ENCODE data around the gene AP3B1. TPM values are rescaled to one million over a fixed set of nuclear protein-coding genes. Genes with fewer than 3 reads are reported as not detected.

AP3B1 gene
- total RNA-seq, 1 donor from 2014 or later = 40.9 TPM

- H3K27me3 Mint-ChIP-seq (ENCODE audit: insufficient read depth) = no peaks in the 10 kb centered on the region
- H3K9me3 Mint-ChIP-seq = no peaks in the 10 kb centered on the region
- no peak overlapping the region for H3K27ac Mint-ChIP-seq
- peaks cover 13% of the 10 kb centered on the region for H3K36me3 Mint-ChIP-seq (ENCODE audit: low read depth)
- no peak overlapping the region for H3K4me3 Mint-ChIP-seq
- DNase-seq (ENCODE audit: low spot score) = no peak
- intact Hi-C loops (cut with micrococcal nuclease) = loop anchor here (2.0 kb wide), 1 partner anchor 518 kb away; no protein-coding TSS in a partner anchor
- H3K4me1 Mint-ChIP-seq (ENCODE audit: low read depth) = no peaks in the 10 kb centered on the region
Measured at GRCh38 chr5:78162253-78162862, 132.1 kb downstream of the AP3B1 start.

GRCh38 chr5:78157001-78157400 lies 137.5 kb downstream of the AP3B1 start:
- peaks cover 4% of the 10 kb centered on the region for H3K9me3 Mint-ChIP-seq
- DNase-seq (ENCODE audit: low spot score) = no peak
- no peak overlapping the region for H3K4me3 Mint-ChIP-seq
- no peaks in the 10 kb centered on the region for H3K4me1 Mint-ChIP-seq (ENCODE audit: low read depth)
- no peak overlapping the region for H3K27ac Mint-ChIP-seq
- H3K27me3 Mint-ChIP-seq (ENCODE audit: insufficient read depth) = no peaks in the 10 kb centered on the region
- intact Hi-C loops (cut with micrococcal nuclease) = no loop called here
- H3K36me3 Mint-ChIP-seq (ENCODE audit: low read depth) = peaks cover 46% of the 10 kb centered on the region

- H3K27ac Mint-ChIP-seq = no peak overlapping the region
- no peaks in the 10 kb centered on the region for H3K27me3 Mint-ChIP-seq (ENCODE audit: insufficient read depth)
- no peaks in the 10 kb centered on the region for H3K4me1 Mint-ChIP-seq (ENCODE audit: low read depth)
- peaks cover 4% of the 10 kb centered on the region for H3K9me3 Mint-ChIP-seq
- no peak for DNase-seq (ENCODE audit: low spot score)
- no peak overlapping the region for H3K4me3 Mint-ChIP-seq
- peaks cover 41% of the 10 kb centered on the region for H3K36me3 Mint-ChIP-seq (ENCODE audit: low read depth)
- intact Hi-C loops (cut with micrococcal nuclease) = no loop called here
Measured at GRCh38 chr5:78151594-78152271, 142.8 kb downstream of the AP3B1 start.

DNA sequence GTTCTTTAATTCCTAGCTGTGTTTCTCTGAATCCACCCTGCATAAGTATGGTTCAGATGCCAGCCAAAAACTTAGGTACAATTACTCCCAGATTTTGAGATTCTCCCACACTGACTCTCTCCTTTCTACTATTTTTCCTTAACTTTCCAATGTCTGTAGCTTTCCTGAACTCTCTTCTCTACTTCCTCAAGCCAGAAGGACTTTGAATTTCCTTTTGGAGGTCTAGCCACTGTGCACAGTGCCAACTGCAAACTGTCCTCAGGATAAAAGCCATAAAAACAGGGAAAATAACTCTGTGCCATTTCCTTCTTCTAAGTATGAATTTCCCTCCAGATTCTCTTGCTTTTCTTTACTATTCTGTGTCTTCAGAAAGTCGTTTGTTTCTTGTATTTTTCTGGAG lies 157.2 kb downstream of the AP3B1 start:
- Mint-ChIP-seq H3K4me3 (no peak overlapping the region), H3K27me3 (ENCODE audit: insufficient read depth) (no peaks in the 10 kb centered on the region), H3K9me3 (no peaks in the 10 kb centered on the region), H3K4me1 (ENCODE audit: low read depth) (peaks cover 4% of the 10 kb centered on the region), H3K27ac (no peak overlapping the region), H3K36me3 (ENCODE audit: low read depth) (peaks cover 15% of the 10 kb centered on the region)
- intact Hi-C loops (cut with micrococcal nuclease) = no loop called here
- DNase-seq (ENCODE audit: low spot score) = no peak

DNA sequence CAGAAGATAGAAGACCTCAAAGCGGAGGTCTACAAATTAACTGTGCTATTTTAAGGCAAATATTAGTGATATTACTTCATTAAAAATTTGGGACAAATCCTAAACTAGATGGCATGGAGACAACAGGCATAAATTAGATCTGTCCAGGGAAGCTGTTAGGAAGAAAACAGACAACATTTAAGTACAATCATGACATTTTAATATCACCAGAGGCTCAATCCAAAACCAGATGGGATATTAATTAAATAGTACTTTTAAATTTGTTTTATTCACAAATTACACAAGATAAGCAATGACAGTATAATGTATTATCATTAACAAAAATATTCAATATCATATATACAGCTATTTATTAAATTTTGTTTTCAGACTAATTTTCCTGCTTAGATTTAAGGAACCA lies 161.1 kb downstream of the AP3B1 start:
- Mint-ChIP-seq H3K9me3 (no peaks in the 10 kb centered on the region), H3K36me3 (ENCODE audit: low read depth) (peaks cover 5% of the 10 kb centered on the region), H3K27me3 (ENCODE audit: insufficient read depth) (no peaks in the 10 kb centered on the region), H3K27ac (no peak overlapping the region), H3K4me1 (ENCODE audit: low read depth) (peaks cover 4% of the 10 kb centered on the region), H3K4me3 (no peak overlapping the region)
- DNase-seq (ENCODE audit: low spot score) = no peak
- intact Hi-C loops (cut with micrococcal nuclease) = no loop called here

GRCh38 chr5:78132507-78132906 lies 162.0 kb downstream of the AP3B1 start:
- no peaks in the 10 kb centered on the region for H3K27me3 Mint-ChIP-seq (ENCODE audit: insufficient read depth)
- H3K36me3 Mint-ChIP-seq (ENCODE audit: low read depth) = peaks cover 5% of the 10 kb centered on the region
- intact Hi-C loops (cut with micrococcal nuclease) = no loop called here
- H3K4me3 Mint-ChIP-seq = no peak overlapping the region
- no peak overlapping the region for H3K27ac Mint-ChIP-seq
- H3K4me1 Mint-ChIP-seq (ENCODE audit: low read depth) = peaks cover 4% of the 10 kb centered on the region
- H3K9me3 Mint-ChIP-seq = no peaks in the 10 kb centered on the region
- no peak for DNase-seq (ENCODE audit: low spot score)

- H3K9me3 Mint-ChIP-seq = no peaks in the 10 kb centered on the region
- intact Hi-C loops (cut with micrococcal nuclease) = no loop called here
- H3K4me1 Mint-ChIP-seq (ENCODE audit: low read depth) = no peaks in the 10 kb centered on the region
- H3K4me3 Mint-ChIP-seq = no peak overlapping the region
- H3K36me3 Mint-ChIP-seq (ENCODE audit: low read depth) = peaks cover 11% of the 10 kb centered on the region
- no peak for DNase-seq (ENCODE audit: low spot score)
- H3K27ac Mint-ChIP-seq = no peak overlapping the region
- no peaks in the 10 kb centered on the region for H3K27me3 Mint-ChIP-seq (ENCODE audit: insufficient read depth)
Measured at GRCh38 chr5:78129597-78129996, 164.9 kb downstream of the AP3B1 start.

DNA sequence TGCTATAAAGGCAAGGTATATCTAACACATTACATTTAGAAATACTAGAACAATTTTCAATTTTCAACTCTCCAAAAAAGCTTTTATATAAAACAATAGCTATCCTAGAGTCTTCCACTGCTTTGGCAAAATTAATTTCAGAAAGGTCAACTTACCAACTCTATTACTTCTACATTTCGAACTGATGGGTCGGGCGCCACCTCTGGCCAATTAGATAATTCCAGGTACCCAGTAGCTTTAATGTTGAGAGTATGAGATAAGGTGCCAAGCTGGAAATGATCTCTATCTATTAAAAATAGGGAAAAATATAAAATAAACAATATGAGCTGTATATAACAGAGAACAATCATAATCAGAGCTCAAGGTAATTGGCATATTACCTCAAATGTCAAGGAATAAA lies 166.6 kb downstream of the AP3B1 start:
- H3K4me3 Mint-ChIP-seq = no peak overlapping the region
- intact Hi-C loops (cut with micrococcal nuclease) = no loop called here
- no peaks in the 10 kb centered on the region for H3K27me3 Mint-ChIP-seq (ENCODE audit: insufficient read depth)
- no peaks in the 10 kb centered on the region for H3K4me1 Mint-ChIP-seq (ENCODE audit: low read depth)
- no peak overlapping the region for H3K27ac Mint-ChIP-seq
- no peak for DNase-seq (ENCODE audit: low spot score)
- H3K36me3 Mint-ChIP-seq (ENCODE audit: low read depth) = peaks cover 9% of the 10 kb centered on the region
- H3K9me3 Mint-ChIP-seq = no peaks in the 10 kb centered on the region

DNA sequence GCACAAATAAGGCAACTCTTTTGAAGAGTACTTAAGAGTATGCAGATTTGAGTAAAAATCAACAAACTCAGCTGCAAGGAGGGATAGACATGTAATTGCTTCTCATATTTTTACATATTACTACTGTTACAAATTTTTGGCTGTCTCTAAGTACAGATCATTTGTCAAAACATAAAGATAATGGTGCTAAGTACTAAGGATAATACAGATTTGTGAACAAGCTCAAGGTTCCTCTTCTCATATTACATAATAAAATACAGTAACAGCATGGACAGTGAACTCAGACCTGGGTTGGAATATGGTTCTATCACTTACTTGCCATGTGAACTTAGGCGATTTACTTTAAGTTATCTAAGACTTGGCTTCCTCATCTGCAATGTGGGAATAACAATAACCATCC lies 168.0 kb downstream of the AP3B1 start:
- H3K4me3 Mint-ChIP-seq = no peak overlapping the region
- DNase-seq (ENCODE audit: low spot score) = no peak
- H3K36me3 Mint-ChIP-seq (ENCODE audit: low read depth) = peaks cover 12% of the 10 kb centered on the region
- no peaks in the 10 kb centered on the region for H3K27me3 Mint-ChIP-seq (ENCODE audit: insufficient read depth)
- H3K9me3 Mint-ChIP-seq = no peaks in the 10 kb centered on the region
- intact Hi-C loops (cut with micrococcal nuclease) = no loop called here
- no peaks in the 10 kb centered on the region for H3K4me1 Mint-ChIP-seq (ENCODE audit: low read depth)
- H3K27ac Mint-ChIP-seq = no peak overlapping the region

DNA sequence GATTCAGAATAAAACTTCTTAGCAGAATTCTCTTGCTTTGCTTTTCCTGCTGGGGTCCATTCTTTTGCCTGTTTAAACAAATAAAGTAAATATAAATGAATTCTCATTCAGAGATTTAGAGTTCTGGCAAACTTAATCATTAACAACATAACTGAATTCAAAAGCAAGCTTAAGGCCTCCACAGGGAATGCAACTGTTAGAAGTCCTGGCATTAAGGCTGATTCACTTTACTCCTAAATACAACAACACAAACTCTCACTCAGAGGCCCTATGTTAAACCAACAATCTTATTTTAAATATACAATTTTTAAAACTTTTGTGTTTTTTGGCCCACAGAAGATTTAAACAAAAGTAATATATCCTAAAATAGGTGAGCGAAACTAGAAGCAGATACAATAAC lies 178.3 kb downstream of the AP3B1 start:
- Mint-ChIP-seq H3K27ac (no peak overlapping the region), H3K9me3 (no peaks in the 10 kb centered on the region), H3K4me1 (ENCODE audit: low read depth) (no peaks in the 10 kb centered on the region), H3K36me3 (ENCODE audit: low read depth) (peaks cover 22% of the 10 kb centered on the region), H3K4me3 (no peak overlapping the region), H3K27me3 (ENCODE audit: insufficient read depth) (no peaks in the 10 kb centered on the region)
- intact Hi-C loops (cut with micrococcal nuclease) = no loop called here
- no peak for DNase-seq (ENCODE audit: low spot score)

GRCh38 chr5:78113689-78114264 lies 180.7 kb downstream of the AP3B1 start:
- Mint-ChIP-seq H3K9me3 (no peaks in the 10 kb centered on the region), H3K4me3 (no peak overlapping the region), H3K36me3 (ENCODE audit: low read depth) (peaks cover 17% of the 10 kb centered on the region), H3K4me1 (ENCODE audit: low read depth) (no peaks in the 10 kb centered on the region), H3K27ac (no peak overlapping the region), H3K27me3 (ENCODE audit: insufficient read depth) (no peaks in the 10 kb centered on the region)
- DNase-seq (ENCODE audit: low spot score) = no peak
- intact Hi-C loops (cut with micrococcal nuclease) = no loop called here

DNA sequence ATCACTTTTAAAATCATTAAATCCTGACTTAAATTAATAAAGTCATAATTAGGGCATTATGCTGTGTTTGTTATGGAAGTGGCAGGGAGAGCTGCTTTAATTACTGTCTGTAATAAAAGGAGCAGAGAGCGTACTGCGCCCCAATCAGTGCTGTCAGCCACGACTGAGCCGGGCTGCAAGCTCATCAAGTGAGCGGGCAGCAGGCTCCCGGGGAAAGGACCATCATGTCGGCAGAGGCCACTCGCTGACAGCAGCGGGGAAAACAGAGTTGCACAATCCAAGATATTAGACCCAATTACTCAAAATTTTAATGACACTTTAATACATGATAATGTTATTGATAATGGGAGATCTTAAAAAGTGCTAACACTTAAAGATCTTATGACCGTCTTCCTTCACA lies 181.6 kb downstream of the AP3B1 start:
- intact Hi-C loops (cut with micrococcal nuclease) = no loop called here
- H3K4me3 Mint-ChIP-seq = no peak overlapping the region
- no peak for DNase-seq (ENCODE audit: low spot score)
- no peaks in the 10 kb centered on the region for H3K27me3 Mint-ChIP-seq (ENCODE audit: insufficient read depth)
- peak overlapping the region; percentile 23 for H3K27ac Mint-ChIP-seq
- H3K9me3 Mint-ChIP-seq = no peaks in the 10 kb centered on the region
- H3K4me1 Mint-ChIP-seq (ENCODE audit: low read depth) = no peaks in the 10 kb centered on the region
- H3K36me3 Mint-ChIP-seq (ENCODE audit: low read depth) = peaks cover 17% of the 10 kb centered on the region

DNA sequence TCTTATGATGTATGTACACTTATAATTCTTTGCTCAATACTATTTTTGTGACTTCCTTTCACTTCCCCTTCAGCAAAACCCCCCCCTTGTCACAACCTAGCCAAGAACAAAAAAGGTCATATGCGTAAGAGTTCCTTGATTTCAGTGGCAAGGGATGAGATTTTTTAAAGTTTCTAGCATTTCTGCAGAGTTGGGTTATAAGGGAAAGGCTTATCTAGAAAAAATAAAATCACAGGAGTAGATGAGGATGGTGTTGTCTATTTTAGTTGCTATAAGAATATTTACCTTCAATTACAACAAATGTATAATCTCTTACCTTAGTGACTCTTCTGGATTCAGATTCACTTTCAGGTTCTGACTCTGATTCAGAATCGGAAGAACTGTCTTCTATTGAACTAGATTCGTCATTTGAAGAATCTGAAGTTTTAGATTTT lies 184.6 kb downstream of the AP3B1 start:
- intact Hi-C loops (cut with micrococcal nuclease) = no loop called here
- Mint-ChIP-seq H3K27me3 (ENCODE audit: insufficient read depth) (no peaks in the 10 kb centered on the region), H3K27ac (no peak overlapping the region), H3K9me3 (no peaks in the 10 kb centered on the region), H3K4me3 (no peak overlapping the region), H3K4me1 (ENCODE audit: low read depth) (no peaks in the 10 kb centered on the region), H3K36me3 (ENCODE audit: low read depth) (peaks cover 23% of the 10 kb centered on the region)
- no peak for DNase-seq (ENCODE audit: low spot score)

Data from activated T-helper 1 cell treated with anti-CD3 and anti-CD28 coated beads, Interleukin-12 subunit alpha, Interleukin-12 subunit beta, Interleukin-2, Interleukin-4 antibody, amounts not matched to agents 30 ng/mL and 10 ng/mL and 1 ng/mL, durations not matched to agents 14 hours and 24 hours and 36 hours (primary cell).